Measurements from ENCODE around the gene LRCH3. TPM values are rescaled to one million over a fixed set of nuclear protein-coding genes. Genes with fewer than 3 reads are reported as not detected.
A peak's percentile ranks its signal among the peaks of the same experiment; 100 is the strongest.

The LRCH3 gene
- total RNA-seq, 1 experiment from 2014 or later = 63.6 TPM

DNA sequence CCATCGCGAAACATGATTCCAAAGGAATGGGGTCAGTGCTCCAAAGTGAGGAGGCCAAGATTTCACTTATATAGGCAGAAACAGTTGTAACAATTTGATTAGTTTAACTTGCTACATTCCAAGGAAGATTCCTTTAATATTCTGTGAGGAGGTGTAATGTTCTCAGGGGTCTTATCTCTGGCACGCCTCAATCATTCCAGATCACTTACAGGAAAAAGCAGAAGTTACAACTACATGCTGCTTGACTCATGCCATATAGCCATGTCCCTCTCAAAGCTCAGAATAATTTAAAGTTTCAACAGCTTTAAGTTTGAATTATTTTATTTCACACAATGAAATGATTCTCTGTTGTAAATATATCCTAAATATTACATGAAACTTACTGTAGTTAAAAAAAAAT lies 44.8 kb upstream of the LRCH3 start:
- Mint-ChIP-seq H3K27me3 (ENCODE audit: low read depth) (peaks cover 22% of the 10 kb centered on the region), H3K9me3 (0 out of 2 replicates have a peak, but pooled peaks cover 6% of the 10 kb centered on the region), H3K4me3 (no peak overlapping the region), H3K36me3 (no peaks in the 10 kb centered on the region), H3K4me1 (peaks cover 24% of the 10 kb centered on the region), H3K27ac (no peak overlapping the region)
- ATAC-seq (no peak), DNase-seq (ENCODE audit: low spot score) (no peak)
- CTCF ChIA-PET = no interaction called here
- POLR2A ChIA-PET = no interaction called here
- no peak for TF ChIP-seq IRF1 (CRISPR knock-in tag; IDR thresholded peaks at IDR 0.05)
- no peak for TF ChIP-seq NFE2L1 (CRISPR knock-in tag; IDR thresholded peaks at IDR 0.05)
- TF ChIP-seq OVOL2 (CRISPR knock-in tag; IDR thresholded peaks at IDR 0.05; ENCODE audit: borderline replicate concordance) = no peak
- no peak for TF ChIP-seq ZNF512 (CRISPR knock-in tag; IDR thresholded peaks at IDR 0.05; ENCODE audit: borderline replicate concordance)
- TF ChIP-seq, protein P1, sequence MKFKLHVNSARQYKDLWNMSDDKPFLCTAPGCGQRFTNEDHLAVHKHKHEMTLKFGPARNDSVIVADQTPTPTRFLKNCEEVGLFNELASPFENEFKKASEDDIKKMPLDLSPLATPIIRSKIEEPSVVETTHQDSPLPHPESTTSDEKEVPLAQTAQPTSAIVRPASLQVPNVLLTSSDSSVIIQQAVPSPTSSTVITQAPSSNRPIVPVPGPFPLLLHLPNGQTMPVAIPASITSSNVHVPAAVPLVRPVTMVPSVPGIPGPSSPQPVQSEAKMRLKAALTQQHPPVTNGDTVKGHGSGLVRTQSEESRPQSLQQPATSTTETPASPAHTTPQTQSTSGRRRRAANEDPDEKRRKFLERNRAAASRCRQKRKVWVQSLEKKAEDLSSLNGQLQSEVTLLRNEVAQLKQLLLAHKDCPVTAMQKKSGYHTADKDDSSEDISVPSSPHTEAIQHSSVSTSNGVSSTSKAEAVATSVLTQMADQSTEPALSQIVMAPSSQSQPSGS (CRISPR knock-in tag; IDR thresholded peaks at IDR 0.05; ENCODE audit: borderline replicate concordance, low read depth) = no peak
- TF ChIP-seq PREB (CRISPR knock-in tag; IDR thresholded peaks at IDR 0.05; ENCODE audit: borderline replicate concordance) = no peak
- no peak for TF ChIP-seq CBFB (CRISPR knock-in tag; IDR thresholded peaks at IDR 0.05; ENCODE audit: low read depth)
- no peak for TF ChIP-seq NR2C2 (CRISPR knock-in tag; IDR thresholded peaks at IDR 0.05)
- TF ChIP-seq SMAD3 (CRISPR knock-in tag; IDR thresholded peaks at IDR 0.05; ENCODE audit: borderline replicate concordance) = no peak
- no peak for TF ChIP-seq SOX15 (CRISPR knock-in tag; IDR thresholded peaks at IDR 0.05)
- TF ChIP-seq JUN (CRISPR knock-in tag; IDR thresholded peaks at IDR 0.05) = no peak

DNA sequence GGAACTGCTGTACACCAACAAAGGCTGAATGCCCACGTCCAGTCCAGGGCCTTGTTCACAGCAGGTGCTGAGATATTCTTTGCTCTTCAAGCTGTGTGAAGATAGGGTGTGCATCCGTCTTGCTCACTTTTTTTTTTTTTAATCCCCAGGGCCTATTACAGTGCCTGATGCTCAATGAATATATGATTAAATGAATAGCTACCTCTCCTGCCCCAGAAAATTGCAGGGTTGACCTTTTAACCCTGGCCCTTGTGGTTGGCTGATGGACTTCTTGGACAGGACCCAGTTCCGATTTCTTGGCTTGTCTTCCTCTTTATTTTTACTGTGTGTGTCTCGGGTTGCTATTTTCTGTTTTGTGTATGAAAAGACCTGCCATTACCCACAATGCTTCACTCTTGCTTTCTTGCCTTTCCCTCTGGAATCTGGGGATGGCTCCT lies 44.2 kb upstream of the LRCH3 start:
- 0 out of 2 replicates have a peak, but pooled peaks cover 6% of the 10 kb centered on the region for H3K9me3 Mint-ChIP-seq
- H3K27ac Mint-ChIP-seq = peak overlapping the region; percentile 61
- no peak for ATAC-seq
- peaks cover 26% of the 10 kb centered on the region for H3K27me3 Mint-ChIP-seq (ENCODE audit: low read depth)
- ChIA-PET POLR2A (no interaction called here), CTCF (no interaction called here)
- no peak for DNase-seq (ENCODE audit: low spot score)
- TF ChIP-seq NFYB (CRISPR knock-in tag; conservative IDR thresholded peaks at IDR 0.05; ENCODE audit: low read depth) (no peak), PRRX2 (CRISPR knock-in tag; IDR thresholded peaks at IDR 0.05) (no peak), RORB (CRISPR knock-in tag; IDR thresholded peaks at IDR 0.05) (no peak), TCF7 (CRISPR knock-in tag; IDR thresholded peaks at IDR 0.05; ENCODE audit: low read depth) (no peak), ZNF263 (CRISPR knock-in tag; IDR thresholded peaks at IDR 0.05; ENCODE audit: low read depth) (no peak), TEAD4 (CRISPR knock-in tag; IDR thresholded peaks at IDR 0.05) (no peak), HMGA2 (CRISPR knock-in tag; IDR thresholded peaks at IDR 0.05) (no peak), ELF4 (CRISPR knock-in tag; IDR thresholded peaks at IDR 0.05; ENCODE audit: low read depth) (no peak)
- no peak overlapping the region for H3K4me3 Mint-ChIP-seq
- peaks cover 27% of the 10 kb centered on the region for H3K4me1 Mint-ChIP-seq
- no peaks in the 10 kb centered on the region for H3K36me3 Mint-ChIP-seq

All from WTC11 (cell line).